Osteocyte (in vitro differentiated cells): ENCODE data around the gene B3GALT5. TPM values are rescaled to one million over a fixed set of nuclear protein-coding genes. Genes with fewer than 3 reads are reported as not detected.

Source experiments
- DNase-seq: peaks from one replicate; pipeline ENCODE4 v3.0.0; 2021; ENCODE audit warnings: mixed read lengths; ENCODE audit not compliant: unreplicated experiment; ENCODE audit errors: extremely low spot score
- H3K27ac Mint-ChIP-seq: one replicate; pipeline ENCODE4 v1.8.0; 2021; ENCODE audit warnings: mild to moderate bottlenecking, mixed read lengths; ENCODE audit not compliant: unreplicated experiment
- H3K27me3 Mint-ChIP-seq: one replicate; pipeline ENCODE4 v1.8.0; 2021; ENCODE audit warnings: mixed read lengths; ENCODE audit not compliant: unreplicated experiment
- H3K36me3 Mint-ChIP-seq: one replicate; pipeline ENCODE4 v1.8.0; 2021; ENCODE audit warnings: mixed read lengths; ENCODE audit not compliant: unreplicated experiment
- H3K4me1 Mint-ChIP-seq: one replicate; pipeline ENCODE4 v1.8.0; 2021; ENCODE audit warnings: mixed read lengths; ENCODE audit not compliant: unreplicated experiment
- H3K4me3 Mint-ChIP-seq: one replicate; pipeline ENCODE4 v1.8.0; 2021; ENCODE audit warnings: mild to moderate bottlenecking, moderate library complexity, mixed read lengths; ENCODE audit not compliant: unreplicated experiment
- H3K9me3 Mint-ChIP-seq: one replicate; pipeline ENCODE4 v1.8.0; 2021; ENCODE audit warnings: mixed read lengths; ENCODE audit not compliant: unreplicated experiment
- CTCF ChIP-seq: fragments of 200-600 bp; sonication (generic); IDR thresholded peaks from 2 replicates; pipeline ENCODE4 v1.5.0; 2021; ENCODE audit warnings: antibody characterized with exemption, mild to moderate bottlenecking, moderate library complexity
- total RNA-seq: library from RNA; stranded (reverse); gene quantifications from 2 replicates; pipeline ENCODE4 v1.2.1, GENCODE V29; 2021

Gene B3GALT5
- total RNA-seq, 1 donor from 2014 or later = not detected

- Mint-ChIP-seq H3K4me3 (no peak overlapping the region), H3K27ac (no peak overlapping the region), H3K27me3 (peaks cover 18% of the 10 kb centered on the region)
Measured at GRCh38 chr21:39714331-39714730, 101.6 kb downstream of the B3GALT5 start.

GRCh38 chr21:39715804-39716397 lies 103.2 kb downstream of the B3GALT5 start:
- no peak for DNase-seq
- H3K27me3 Mint-ChIP-seq = peaks cover 18% of the 10 kb centered on the region
- H3K4me3 Mint-ChIP-seq = no peak overlapping the region
- no peak overlapping the region for H3K27ac Mint-ChIP-seq
- peak; percentile 75 for TF ChIP-seq CTCF
- H3K9me3 Mint-ChIP-seq = no peaks in the 10 kb centered on the region
- H3K36me3 Mint-ChIP-seq = no peaks in the 10 kb centered on the region
- no peaks in the 10 kb centered on the region for H3K4me1 Mint-ChIP-seq

More at GRCh38 chr21:39714331-39714730, 101.6 kb downstream of the B3GALT5 start:
- Mint-ChIP-seq H3K36me3 (no peaks in the 10 kb centered on the region), H3K9me3 (no peaks in the 10 kb centered on the region), H3K4me1 (no peaks in the 10 kb centered on the region)
- TF ChIP-seq CTCF = no peak
- DNase-seq = no peak

- no peak for TF ChIP-seq CTCF
- H3K4me1 Mint-ChIP-seq = no peaks in the 10 kb centered on the region
- H3K36me3 Mint-ChIP-seq = no peaks in the 10 kb centered on the region
- peaks cover 18% of the 10 kb centered on the region for H3K27me3 Mint-ChIP-seq
- H3K9me3 Mint-ChIP-seq = no peaks in the 10 kb centered on the region
- no peak for DNase-seq
- no peak overlapping the region for H3K4me3 Mint-ChIP-seq
- no peak overlapping the region for H3K27ac Mint-ChIP-seq
Measured at GRCh38 chr21:39720126-39720778, 107.5 kb downstream of the B3GALT5 start.

GRCh38 chr21:39721885-39722284 lies 109.1 kb downstream of the B3GALT5 start:
- H3K4me1 Mint-ChIP-seq = no peaks in the 10 kb centered on the region
- TF ChIP-seq CTCF = no peak
- H3K27me3 Mint-ChIP-seq = peaks cover 18% of the 10 kb centered on the region

More at GRCh38 chr21:39721885-39722284, 109.1 kb downstream of the B3GALT5 start:
- no peak for DNase-seq
- H3K27ac Mint-ChIP-seq = no peak overlapping the region
- no peaks in the 10 kb centered on the region for H3K9me3 Mint-ChIP-seq
- no peak overlapping the region for H3K4me3 Mint-ChIP-seq
- H3K36me3 Mint-ChIP-seq = no peaks in the 10 kb centered on the region

Other genes with a start within 250 kb of the B3GALT5 start
- gene LCA5L, start 167.2 kb upstream of the B3GALT5 start, total RNA-seq = 1.1 and 1.4 TPM in 2 replicates
- gene SH3BGR, start 161.0 kb upstream of the B3GALT5 start, total RNA-seq = 1.2 and 2.0 TPM in 2 replicates
- not detected in 2 replicates for gene IGSF5, start 132.2 kb downstream of the B3GALT5 start, total RNA-seq